H1 (cell line): ENCODE measurements around the gene APBB3. TPM values are rescaled to one million over a fixed set of nuclear protein-coding genes. Genes with fewer than 3 reads are reported as not detected.

Source experiments
- CBX8 ChIP-seq: fragments of 300-800, 300-1000 bp; sonication (generic); IDR thresholded peaks from 2 replicates; pipeline ENCODE4 v1.7.1; 2016; ENCODE audit warnings: low read depth, low read length, borderline replicate concordance
- EGR1 ChIP-seq: IDR thresholded peaks from 2 replicates; pipeline ENCODE4 v1.6.1; 2011; ENCODE audit warnings: low read depth, low read length, borderline replicate concordance
- HDAC2 ChIP-seq, 2 experiments: fragments of 300-600 bp in 1 of 2; sonication (generic) in 1 of 2; IDR thresholded peaks; 2 replicates each; pipeline ENCODE4 v1.6.1; 2011 to 2012; ENCODE audit warnings: low read depth in 2 of 2, low read length in 2 of 2, mild to moderate bottlenecking in 2 of 2, moderate library complexity in 2 of 2, borderline replicate concordance in 1 of 2, inconsistent platforms in 1 of 2
- JUND ChIP-seq: IDR thresholded peaks from 2 replicates; pipeline ENCODE4 v1.6.1; 2011; ENCODE audit warnings: mild to moderate bottlenecking, improper control_type of control experiment, low read length
- NRF1 ChIP-seq: IDR thresholded peaks from 2 replicates; pipeline ENCODE4 v1.6.1; 2011; ENCODE audit warnings: mild to moderate bottlenecking, low read depth, low read length, improper control_type of control experiment
- YY1 ChIP-seq: IDR thresholded peaks from 2 replicates; pipeline ENCODE4 v1.6.1; 2011; ENCODE audit warnings: low read depth, mild to moderate bottlenecking, low read length
- polyA plus RNA-seq, 7 experiments: library from polyadenylated mRNA; depleted of rRNA in 3 of 7; stranded (reverse) in 5 of 7; unstranded in 2 of 7; fragments of >200 nt in 5 of 7; fragments of 200-250 nt in 2 of 7; gene quantifications; 1 replicate in 5 of 7; 2 replicates in 1 of 7; 4 replicates in 1 of 7; pipeline versions ENCODE4 v1.2.1 to v1.2.3, GENCODE V29; 2011 to 2013; ENCODE audit warnings: missing spikeins in 2 of 7, mixed read lengths in 2 of 7
- total RNA-seq: library from RNA; stranded (reverse); fragmentation: NEBNext Ultra II Directional; extraction: Animal tissue kit (Norgen Biotek cat#: 25700); gene quantifications from 2 replicates; pipeline ENCODE4 v1.2.1, GENCODE V29; 2021

The APBB3 gene
- total and polyA plus RNA-seq, 2 of the 8 experiments (the other 6 are each of a cell fraction or from before 2014, with no cell fraction given), result 16.0 to 21.9 TPM

- TF ChIP-seq NRF1 (no peak), CBX8 (no peak), YY1 (no peak), JUND (no peak), EGR1 (no peak), HDAC2 (IDR thresholded peaks at IDR 0.05; ENCODE audit: borderline replicate concordance in 1 of 2, low read depth in 2 of 2, low read length in 2 of 2) (no peak)
Measured at GRCh38 chr5:140605879-140606278, 41.5 kb upstream of the APBB3 start (continued).
